Mucosa of stomach (tissue), 1 donor: ENCODE results near the gene KCND1.
"Not testable (repeated sequence)": the region's sequence is repeated elsewhere in the genome, so short reads cannot be mapped to it uniquely, and the experiment has no call there.

ENCODE experiments used
- H3K27me3 ChIP-seq: one replicate; pipeline ENCODE4 v1.7.0; 2013; ENCODE audit warnings: mild to moderate bottlenecking, low read length; ENCODE audit not compliant: control insufficient read depth, insufficient read depth
- H3K36me3 ChIP-seq: one replicate; pipeline ENCODE4 v1.7.0; 2013; ENCODE audit warnings: low read length; ENCODE audit not compliant: control insufficient read depth, insufficient read depth
- H3K4me1 ChIP-seq: one replicate; pipeline ENCODE4 v1.7.0; 2013; ENCODE audit warnings: mild to moderate bottlenecking, low read length; ENCODE audit not compliant: control insufficient read depth, insufficient read depth
- H3K4me3 ChIP-seq: one replicate; pipeline ENCODE4 v1.7.0; 2013; ENCODE audit warnings: low read length
- H3K9ac ChIP-seq: one replicate; pipeline ENCODE4 v1.7.0; 2013; ENCODE audit warnings: mild to moderate bottlenecking, low read length, moderate library complexity
- H3K9me3 ChIP-seq: one replicate; pipeline ENCODE4 v1.7.0; 2013; ENCODE audit warnings: mild to moderate bottlenecking, low read length, moderate library complexity; ENCODE audit not compliant: control insufficient read depth
- donor health status: Pancreatic carcinoma.

Gene KCND1

GRCh38 chrX:48996969-48997368, 25.3 kb upstream of the KCND1 start:
- Histone ChIP-seq H3K36me3 (no peaks in the 10 kb centered on the region), H3K27me3 (no peaks in the 10 kb centered on the region), H3K4me1 (no peaks in the 10 kb centered on the region), H3K4me3 (no peak overlapping the region), H3K9ac (no peak overlapping the region), H3K9me3 (no peaks in the 10 kb centered on the region)

DNA sequence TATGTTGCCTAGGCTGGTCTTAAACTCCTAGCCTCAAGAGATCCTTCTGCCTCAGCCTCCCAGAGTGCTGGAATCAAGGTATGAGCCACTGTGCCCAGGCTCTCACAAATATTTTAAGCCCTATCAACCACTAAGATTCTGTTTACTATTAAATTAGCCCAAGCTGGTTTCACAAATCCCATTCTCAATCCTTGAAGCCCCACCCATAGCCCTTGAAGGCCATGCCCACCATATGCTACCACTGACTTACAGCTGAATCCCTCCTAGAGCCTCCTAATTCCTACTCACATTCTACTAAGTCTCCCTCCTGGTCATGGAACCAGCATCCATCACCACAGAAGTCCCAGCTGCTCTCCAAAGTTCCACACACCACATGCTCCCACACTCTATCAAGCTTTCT, 20.7 kb upstream of the KCND1 start:
- no peaks in the 10 kb centered on the region for H3K4me1 ChIP-seq
- no peaks in the 10 kb centered on the region for H3K27me3 ChIP-seq
- H3K36me3 ChIP-seq = no peaks in the 10 kb centered on the region

DNA sequence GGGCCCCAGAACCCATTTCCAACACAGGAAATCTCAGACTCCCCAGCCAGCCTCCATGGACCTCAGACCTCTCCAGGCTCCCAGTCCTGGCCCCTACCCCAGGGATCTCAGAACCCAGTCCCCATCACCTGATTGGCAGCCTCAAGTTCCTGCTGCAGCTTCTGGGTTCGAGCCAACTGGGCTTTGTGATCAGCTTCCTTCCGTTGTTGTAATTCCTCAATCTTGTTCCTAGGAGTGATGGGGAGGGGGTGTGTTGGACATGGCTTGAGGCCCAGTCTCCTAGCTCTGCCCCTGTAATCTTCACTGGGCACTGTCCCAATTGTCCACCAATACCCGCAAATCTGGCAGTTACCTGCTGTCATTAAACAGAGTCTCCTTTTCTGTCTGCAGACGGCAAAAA, 17.8 kb upstream of the KCND1 start:
- no peaks in the 10 kb centered on the region for H3K36me3 ChIP-seq

More for the DNA sequence above, 20.7 kb upstream of the KCND1 start:
- Histone ChIP-seq H3K9me3 (no peaks in the 10 kb centered on the region), H3K9ac (no peak overlapping the region), H3K4me3 (no peak overlapping the region)

DNA sequence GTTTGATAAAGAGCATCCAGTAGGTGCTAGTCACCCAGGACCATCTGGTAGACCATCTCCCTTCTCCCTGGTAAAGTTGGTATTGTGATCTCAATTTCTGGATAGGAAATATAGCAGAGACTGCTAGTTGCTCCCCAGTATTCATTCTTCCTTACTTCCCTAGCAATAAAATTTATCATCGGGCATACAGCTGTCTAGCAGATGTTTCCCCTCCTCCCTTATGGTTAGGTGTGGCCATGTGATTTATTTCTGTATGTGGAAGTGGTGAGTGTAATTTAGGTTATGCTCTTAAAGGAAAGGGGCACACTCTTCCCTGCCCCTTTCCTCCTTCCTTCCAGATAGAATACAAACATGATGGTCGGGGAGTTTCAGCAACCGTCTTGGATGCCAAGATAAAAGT, 12.3 kb upstream of the KCND1 start:
- H3K4me3 ChIP-seq = no peak overlapping the region
- H3K4me1 ChIP-seq = no peaks in the 10 kb centered on the region
- H3K9me3 ChIP-seq = no peaks in the 10 kb centered on the region
- no peaks in the 10 kb centered on the region for H3K36me3 ChIP-seq
- H3K9ac ChIP-seq = no peak overlapping the region
- H3K27me3 ChIP-seq = no peaks in the 10 kb centered on the region

More for the DNA sequence above, 17.8 kb upstream of the KCND1 start:
- Histone ChIP-seq H3K9ac (no peak overlapping the region), H3K27me3 (no peaks in the 10 kb centered on the region), H3K4me3 (no peak overlapping the region), H3K4me1 (no peaks in the 10 kb centered on the region), H3K9me3 (no peaks in the 10 kb centered on the region)

DNA sequence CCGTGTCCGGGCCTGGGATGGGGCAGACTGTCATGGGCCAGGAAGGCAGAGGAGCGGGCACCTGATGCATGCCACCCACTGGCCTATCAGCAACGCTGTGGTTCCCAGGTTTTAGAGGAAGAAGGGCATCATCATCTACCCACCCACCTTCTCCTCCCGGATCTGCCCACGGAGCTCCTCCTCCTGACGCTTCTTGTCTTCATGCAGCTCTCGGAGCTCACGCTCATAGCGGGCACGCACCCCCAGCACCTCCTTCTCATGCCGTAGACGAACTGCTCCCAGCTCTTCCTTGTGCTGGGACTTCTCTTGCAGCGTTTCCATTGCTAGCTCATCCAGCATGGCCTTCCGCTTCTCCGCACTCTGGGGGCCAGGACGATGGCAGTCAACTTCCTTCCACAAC, 11.4 kb upstream of the KCND1 start:
- Histone ChIP-seq H3K4me1 (no peaks in the 10 kb centered on the region), H3K4me3 (no peak overlapping the region), H3K36me3 (no peaks in the 10 kb centered on the region), H3K9me3 (no peaks in the 10 kb centered on the region), H3K9ac (no peak overlapping the region), H3K27me3 (no peaks in the 10 kb centered on the region)

GRCh38 chrX:48981178-48981577, 9.5 kb upstream of the KCND1 start:
- Histone ChIP-seq H3K4me1 (no peaks in the 10 kb centered on the region), H3K9me3 (no peaks in the 10 kb centered on the region), H3K36me3 (no peaks in the 10 kb centered on the region), H3K9ac (no peak overlapping the region), H3K4me3 (no peak overlapping the region), H3K27me3 (no peaks in the 10 kb centered on the region)

DNA sequence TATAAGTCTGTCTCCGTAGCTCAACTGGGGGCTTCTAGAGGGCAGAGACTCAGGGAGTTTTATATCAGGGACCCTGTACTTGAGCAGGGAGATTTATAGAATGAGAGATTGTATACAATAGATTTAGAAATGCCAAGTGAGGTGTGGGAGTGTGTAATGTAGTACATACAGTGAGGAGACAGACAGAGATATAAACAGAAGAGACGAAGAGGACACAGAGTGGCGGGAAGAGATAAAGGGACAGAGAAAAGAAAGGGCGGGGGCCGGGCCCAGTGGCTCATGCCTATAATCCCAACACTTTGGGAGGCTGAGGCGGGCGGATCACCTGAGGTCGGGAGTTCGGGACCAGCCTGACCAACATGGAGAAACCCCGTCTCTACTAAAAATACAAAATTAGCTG, 8.7 kb upstream of the KCND1 start:
- H3K4me1 ChIP-seq, H3K36me3 ChIP-seq, H3K9ac ChIP-seq, H3K27me3 ChIP-seq, H3K4me3 ChIP-seq, H3K9me3 ChIP-seq: not testable (repeated sequence)

GRCh38 chrX:48978226-48978625, 6.6 kb upstream of the KCND1 start:
- Histone ChIP-seq H3K9me3 (no peaks in the 10 kb centered on the region), H3K9ac (no peak overlapping the region), H3K36me3 (no peaks in the 10 kb centered on the region), H3K4me3 (no peak overlapping the region), H3K27me3 (no peaks in the 10 kb centered on the region), H3K4me1 (no peaks in the 10 kb centered on the region)

DNA sequence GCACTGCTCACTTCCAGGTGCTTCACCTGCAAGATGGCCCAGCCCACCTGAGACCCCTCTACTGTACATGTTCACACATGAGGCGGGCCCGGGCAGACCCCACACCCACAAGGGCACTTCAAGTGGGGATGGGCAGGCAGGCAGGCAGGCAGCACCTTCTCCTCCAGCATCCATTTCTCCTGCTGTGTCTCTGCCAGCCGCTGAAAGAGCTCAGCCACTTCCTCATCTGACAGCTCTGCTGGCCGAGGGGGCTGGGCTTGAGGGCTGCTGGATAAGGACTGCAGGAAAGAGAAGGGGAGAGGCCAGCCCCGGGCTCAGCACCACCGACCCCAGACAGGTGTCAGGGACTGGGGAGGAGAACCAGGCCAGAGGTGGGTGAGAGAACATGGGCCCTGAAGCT, 4.4 kb upstream of the KCND1 start:
- no peaks in the 10 kb centered on the region for H3K36me3 ChIP-seq
- H3K4me1 ChIP-seq = peaks cover 7% of the 10 kb centered on the region

DNA sequence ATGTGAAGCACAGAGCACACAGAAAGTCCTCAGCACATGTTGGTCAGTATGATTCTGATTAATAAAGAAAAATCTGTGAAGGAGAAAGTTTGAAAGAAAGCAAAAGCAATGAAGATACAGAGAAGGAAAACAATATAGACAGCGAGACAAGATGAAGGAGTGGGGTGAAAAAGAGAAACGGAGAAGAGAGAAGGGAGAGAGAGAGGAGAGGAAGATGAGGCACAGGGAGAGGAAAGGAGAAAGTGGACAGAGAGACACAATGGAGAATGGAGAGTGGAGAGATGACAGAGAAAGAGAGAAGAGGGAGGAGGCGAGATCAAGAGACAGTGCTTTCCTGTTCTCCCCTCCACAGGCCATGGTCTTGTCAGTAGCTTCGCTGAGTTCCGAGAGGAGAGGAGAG, 3.9 kb upstream of the KCND1 start:
- Histone ChIP-seq H3K9me3 (no peaks in the 10 kb centered on the region), H3K4me3 (no peak overlapping the region), H3K27me3 (no peaks in the 10 kb centered on the region), H3K9ac (no peak overlapping the region), H3K36me3 (no peaks in the 10 kb centered on the region), H3K4me1 (peaks cover 7% of the 10 kb centered on the region)

More for the DNA sequence above, 4.4 kb upstream of the KCND1 start:
- Histone ChIP-seq H3K27me3 (no peaks in the 10 kb centered on the region), H3K4me3 (no peak overlapping the region), H3K9me3 (no peaks in the 10 kb centered on the region), H3K9ac (no peak overlapping the region)

DNA sequence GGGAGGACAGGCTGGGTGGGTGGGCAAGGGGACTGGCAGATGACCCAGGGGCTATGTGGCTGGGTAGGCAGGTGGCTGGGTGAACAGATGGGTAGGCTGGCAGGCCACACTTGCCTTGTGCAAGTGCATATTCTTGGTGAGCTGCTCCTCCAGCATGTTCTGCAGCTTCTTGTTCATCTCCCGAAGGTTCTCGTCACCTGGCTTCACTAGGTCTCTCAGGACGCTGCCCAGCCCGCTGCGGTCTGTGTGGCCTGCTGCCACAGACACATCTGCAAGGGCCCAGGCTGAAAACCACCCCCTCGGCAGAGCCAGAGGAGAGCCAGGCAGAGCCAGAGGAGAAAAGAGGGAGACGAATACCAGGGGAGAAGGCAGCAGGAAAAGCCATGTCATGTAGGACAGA, 3.4 kb upstream of the KCND1 start:
- no peaks in the 10 kb centered on the region for H3K9me3 ChIP-seq
- no peak overlapping the region for H3K4me3 ChIP-seq
- no peaks in the 10 kb centered on the region for H3K27me3 ChIP-seq
- H3K9ac ChIP-seq = no peak overlapping the region
- peaks cover 7% of the 10 kb centered on the region for H3K4me1 ChIP-seq
- H3K36me3 ChIP-seq = no peaks in the 10 kb centered on the region

DNA sequence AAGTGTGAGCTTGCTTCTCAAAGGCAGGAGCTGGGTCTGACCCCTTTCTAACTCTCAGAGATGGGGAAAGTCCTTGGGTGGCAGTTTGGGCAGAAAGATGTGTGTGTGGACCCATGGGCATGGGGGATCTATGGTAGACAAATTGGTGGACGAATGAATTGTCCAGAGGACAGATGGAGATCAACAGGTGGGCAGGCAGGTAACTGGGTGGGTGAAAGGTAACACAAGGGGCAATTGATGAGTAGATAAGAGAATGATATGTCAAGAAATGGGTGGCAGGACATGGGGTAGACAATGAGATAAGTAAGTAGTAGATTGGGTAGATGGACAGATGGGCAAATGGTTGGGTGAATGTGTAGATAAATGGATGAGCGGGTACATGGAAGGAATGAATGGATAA, 2.9 kb upstream of the KCND1 start:
- Histone ChIP-seq H3K9me3 (no peaks in the 10 kb centered on the region), H3K27me3 (no peaks in the 10 kb centered on the region), H3K4me3 (no peak overlapping the region), H3K4me1 (peaks cover 7% of the 10 kb centered on the region), H3K9ac (no peak overlapping the region), H3K36me3 (no peaks in the 10 kb centered on the region)

DNA sequence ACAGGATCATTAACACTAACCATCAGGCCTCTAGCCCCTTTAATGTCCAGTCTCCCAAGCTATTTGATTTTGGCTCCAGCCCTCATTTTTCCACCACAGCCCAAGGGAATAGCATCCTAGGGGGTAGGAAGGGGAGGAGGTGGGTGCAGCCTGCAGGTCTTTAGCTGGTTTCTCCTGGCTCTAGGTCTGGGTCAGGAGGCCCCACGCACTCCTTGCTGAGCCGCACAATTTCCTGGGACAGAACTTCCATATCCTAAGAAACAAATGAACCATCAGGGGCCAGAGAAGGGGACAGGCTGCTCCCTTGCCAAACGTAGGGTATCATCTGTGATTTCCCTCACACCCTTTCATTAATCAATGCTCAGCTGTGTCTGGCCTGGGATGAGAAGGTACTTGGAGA, 2.4 kb upstream of the KCND1 start:
- no peaks in the 10 kb centered on the region for H3K36me3 ChIP-seq
- H3K4me3 ChIP-seq = no peak overlapping the region
- H3K4me1 ChIP-seq = peaks cover 7% of the 10 kb centered on the region
- no peaks in the 10 kb centered on the region for H3K9me3 ChIP-seq
- no peak overlapping the region for H3K9ac ChIP-seq
- H3K27me3 ChIP-seq = no peaks in the 10 kb centered on the region
